Panc1 (cell line): ENCODE measurements around the gene GJB2. TPM values are rescaled to one million over a fixed set of nuclear protein-coding genes. Genes with fewer than 3 reads are reported as not detected.

ENCODE experiments used
- ATAC-seq: fragments of 200-7000 bp; cut with Tn5 transposase; 2 replicates; pipeline ENCODE4 v1.9.1; 2020; ENCODE audit warnings: mild to moderate bottlenecking, moderate library complexity
- BruUV-seq: library from RNA; stranded (reverse); fragments of 400-500 nt; replicated peaks from 2 replicates; lab custom pipeline; 2021; lab: Mats Ljungman, UMichigan
- CTCF ChIA-PET: fragments of 300-600 bp; sonication (Branson Sonifier 250); formaldehyde crosslinking; loops from one replicate; lab custom pipeline; 2022; ENCODE audit warnings: antibody characterized with exemption; lab: Charles Lee
- POLR2A ChIA-PET: fragments of 300-600 bp; sonication (Branson Sonifier 250); formaldehyde crosslinking; loops from one replicate; lab custom pipeline; 2022; ENCODE audit warnings: antibody characterized with exemption; lab: Charles Lee
- DNase-seq: peaks from one replicate; pipeline ENCODE4 v3.0.0-alpha.2; 2010; ENCODE audit warnings: low read depth, low spot score
- H3K27ac ChIP-seq: 2 replicates; pipeline ENCODE4 v1.5.1; 2011; ENCODE audit warnings: mild to moderate bottlenecking, low read length, inconsistent platforms
- H3K27me3 ChIP-seq: fragments of 200-500 bp; sonication (Bioruptor generic); 2 replicates; pipeline ENCODE4 v1.6.0; 2014; ENCODE audit warnings: low read length, inconsistent platforms; ENCODE audit not compliant: control insufficient read depth, insufficient read depth
- H3K36me3 ChIP-seq: fragments of 200-500 bp; sonication (Bioruptor generic); 2 replicates; pipeline ENCODE4 v1.5.1; 2014; ENCODE audit warnings: inconsistent platforms, mild to moderate bottlenecking, low read length, moderate library complexity; ENCODE audit not compliant: control insufficient read depth, insufficient read depth
- H3K4me1 ChIP-seq: 2 replicates; pipeline ENCODE4 v1.5.1; 2011; ENCODE audit warnings: inconsistent platforms, mild to moderate bottlenecking, low read length, moderate library complexity; ENCODE audit not compliant: control insufficient read depth, insufficient read depth
- H3K4me3 ChIP-seq, 2 experiments: 2 replicates each; pipeline ENCODE4 v1.5.1; 2011 to 2012; ENCODE audit warnings: low read depth in 2 of 2, low read length in 2 of 2, mild to moderate bottlenecking in 2 of 2, inconsistent platforms in 1 of 2, moderate library complexity in 1 of 2
- H3K9me3 ChIP-seq: fragments of 200-500 bp; sonication (Bioruptor generic); 2 replicates; pipeline ENCODE4 v1.5.1; 2014; ENCODE audit warnings: low read depth, mild to moderate bottlenecking, inconsistent platforms, low read length, moderate library complexity; ENCODE audit not compliant: control insufficient read depth, insufficient read depth
- CTCF ChIP-seq: fragments of 450-650 bp; IDR thresholded peaks from 2 replicates; pipeline ENCODE4 v1.5.1; 2017; ENCODE audit warnings: mild to moderate bottlenecking
- POLR2AphosphoS5 ChIP-seq: IDR thresholded peaks from 2 replicates; pipeline ENCODE4 v1.6.1; 2012; ENCODE audit warnings: mild to moderate bottlenecking, low read depth, low read length, moderate library complexity
- REST ChIP-seq, 2 experiments: IDR thresholded peaks; 2 replicates each; pipeline ENCODE4 v1.6.1; 2011 to 2012; ENCODE audit warnings: low read depth in 2 of 2, control low read depth in 1 of 2, low read length in 1 of 2, mild to moderate bottlenecking in 1 of 2, moderate library complexity in 1 of 2; ENCODE audit not compliant: insufficient read depth in 1 of 2
- SIN3A ChIP-seq: IDR thresholded peaks from 2 replicates; pipeline ENCODE4 v1.6.1; 2012; ENCODE audit warnings: low read depth, mild to moderate bottlenecking, low read length, moderate library complexity, borderline replicate concordance; ENCODE audit not compliant: insufficient read depth
- TCF7L2 ChIP-seq: IDR thresholded peaks from 2 replicates; pipeline ENCODE4 v1.6.1; 2011; ENCODE audit warnings: mild to moderate bottlenecking, low read depth, low read length, inconsistent platforms
- in situ Hi-C: cut with HindIII; loops from 2 replicates; pipeline ENCODE4 v1.10.0; 2016; ENCODE audit warnings: low sequenced_read_pairs, low pct_unique_long_range_greater_than_20kb
- intact Hi-C: fragments of 100-400 bp; cut with micrococcal nuclease; formaldehyde crosslinking; loops from one replicate; pipeline ENCODE4 v1.10.0; 2022; ENCODE audit not compliant: unreplicated experiment
- total RNA-seq: library from RNA; stranded (reverse); gene quantifications from one replicate; pipeline ENCODE4 v1.2.1, GENCODE V29; 2021; ENCODE audit not compliant: unreplicated experiment

The GJB2 gene
- total RNA-seq, 1 experiment from 2014 or later = 54.2 TPM

- no TSS peak for BruUV-seq
- no peaks in the 10 kb centered on the region for H3K4me1 ChIP-seq
- ChIA-PET CTCF (no interaction called here), POLR2A (no interaction called here)
- intact Hi-C loops = no loop called here
- no peaks in the 10 kb centered on the region for H3K36me3 ChIP-seq
- no peak overlapping the region for H3K4me3 ChIP-seq
- DNase-seq = no peak
- no peaks in the 10 kb centered on the region for H3K27me3 ChIP-seq
- in situ Hi-C loops = no loop called here
- ATAC-seq = no peak
- no peak for TF ChIP-seq CTCF
- no peak for TF ChIP-seq SIN3A
- TF ChIP-seq REST (IDR thresholded peaks at IDR 0.05; ENCODE audit: insufficient read depth in 1 of 2, low read depth in 2 of 2, low read length in 1 of 2) = no peak
- no peak for TF ChIP-seq TCF7L2
- no peak for TF ChIP-seq POLR2AphosphoS5
- no peaks in the 10 kb centered on the region for H3K9me3 ChIP-seq
- no peak overlapping the region for H3K27ac ChIP-seq
Measured at GRCh38 chr13:20146381-20146780, 46.4 kb downstream of the GJB2 start.

GRCh38 chr13:20145521-20145920, 47.2 kb downstream of the GJB2 start:
- ChIA-PET POLR2A (no interaction called here), CTCF (no interaction called here)
- no peak for TF ChIP-seq SIN3A
- TF ChIP-seq REST (IDR thresholded peaks at IDR 0.05; ENCODE audit: insufficient read depth in 1 of 2, low read depth in 2 of 2, low read length in 1 of 2) = no peak
- no peak for TF ChIP-seq TCF7L2
- no peak for TF ChIP-seq CTCF
- no peak for TF ChIP-seq POLR2AphosphoS5
- Histone ChIP-seq H3K9me3 (no peaks in the 10 kb centered on the region), H3K36me3 (no peaks in the 10 kb centered on the region), H3K4me3 (no peak overlapping the region), H3K4me1 (no peaks in the 10 kb centered on the region), H3K27ac (no peak overlapping the region), H3K27me3 (no peaks in the 10 kb centered on the region)
- in situ Hi-C loops = no loop called here
- DNase-seq (no peak), ATAC-seq (no peak)
- no TSS peak for BruUV-seq
- intact Hi-C loops = no loop called here
